Measurements from ENCODE around the gene FCRL2. TPM values are rescaled to one million over a fixed set of nuclear protein-coding genes. Genes with fewer than 3 reads are reported as not detected.

FCRL2 gene
- total RNA-seq, 1 donor from 2014 or later: not detected

DNA sequence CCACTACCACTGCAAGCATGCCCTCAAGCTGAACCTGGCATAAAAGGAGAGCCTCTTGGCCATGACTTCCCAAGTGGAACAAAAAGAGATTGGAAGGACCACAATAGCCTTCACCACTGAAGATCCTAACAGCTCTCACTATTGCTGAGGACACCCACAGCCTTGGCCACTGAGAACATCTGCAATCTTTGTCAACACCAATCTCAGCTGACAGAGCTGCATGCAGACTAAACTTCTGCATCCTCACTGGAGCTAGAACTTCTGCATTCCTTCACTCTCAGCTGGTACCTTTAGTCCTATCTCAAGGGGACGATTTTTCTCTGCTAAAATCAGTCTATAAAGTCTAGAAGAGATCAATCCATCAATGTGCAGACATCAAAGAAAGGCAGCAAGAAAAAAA, 8.3 kb upstream of the FCRL2 start:
- Mint-ChIP-seq H3K27me3 (ENCODE audit: unreplicated experiment) (no peaks in the 10 kb centered on the region), H3K27ac (ENCODE audit: unreplicated experiment) (no peak overlapping the region), H3K9me3 (ENCODE audit: unreplicated experiment) (peaks cover 3% of the 10 kb centered on the region), H3K4me3 (ENCODE audit: unreplicated experiment) (no peak overlapping the region), H3K4me1 (ENCODE audit: unreplicated experiment) (no peaks in the 10 kb centered on the region), H3K36me3 (ENCODE audit: unreplicated experiment) (no peaks in the 10 kb centered on the region)
- TF ChIP-seq, protein P1, sequence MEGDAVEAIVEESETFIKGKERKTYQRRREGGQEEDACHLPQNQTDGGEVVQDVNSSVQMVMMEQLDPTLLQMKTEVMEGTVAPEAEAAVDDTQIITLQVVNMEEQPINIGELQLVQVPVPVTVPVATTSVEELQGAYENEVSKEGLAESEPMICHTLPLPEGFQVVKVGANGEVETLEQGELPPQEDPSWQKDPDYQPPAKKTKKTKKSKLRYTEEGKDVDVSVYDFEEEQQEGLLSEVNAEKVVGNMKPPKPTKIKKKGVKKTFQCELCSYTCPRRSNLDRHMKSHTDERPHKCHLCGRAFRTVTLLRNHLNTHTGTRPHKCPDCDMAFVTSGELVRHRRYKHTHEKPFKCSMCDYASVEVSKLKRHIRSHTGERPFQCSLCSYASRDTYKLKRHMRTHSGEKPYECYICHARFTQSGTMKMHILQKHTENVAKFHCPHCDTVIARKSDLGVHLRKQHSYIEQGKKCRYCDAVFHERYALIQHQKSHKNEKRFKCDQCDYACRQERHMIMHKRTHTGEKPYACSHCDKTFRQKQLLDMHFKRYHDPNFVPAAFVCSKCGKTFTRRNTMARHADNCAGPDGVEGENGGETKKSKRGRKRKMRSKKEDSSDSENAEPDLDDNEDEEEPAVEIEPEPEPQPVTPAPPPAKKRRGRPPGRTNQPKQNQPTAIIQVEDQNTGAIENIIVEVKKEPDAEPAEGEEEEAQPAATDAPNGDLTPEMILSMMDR (IDR thresholded peaks at IDR 0.05): no peak
- no peak for DNase-seq (ENCODE audit: extremely low spot score, unreplicated experiment)

DNA sequence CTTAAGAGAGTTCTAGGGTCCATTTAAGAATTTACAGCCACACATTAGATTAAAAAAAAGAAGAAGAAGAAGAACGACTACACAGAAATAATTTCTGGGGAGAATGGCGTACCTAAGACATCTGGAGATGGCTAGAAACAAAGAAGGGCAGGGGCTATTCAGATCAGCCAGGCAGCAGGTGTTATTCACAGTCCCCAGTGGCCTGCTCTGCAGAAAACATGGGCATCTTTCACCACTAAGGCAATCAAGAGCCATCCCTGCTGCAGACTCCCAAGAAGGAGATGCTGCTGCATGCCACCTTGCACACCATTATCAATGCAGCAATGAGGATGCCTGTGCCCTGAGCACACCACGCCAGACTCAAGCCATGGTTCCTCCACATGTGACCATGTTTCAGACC, 7.9 kb upstream of the FCRL2 start:
- no peak for DNase-seq (ENCODE audit: extremely low spot score, unreplicated experiment)
- Mint-ChIP-seq H3K27ac (ENCODE audit: unreplicated experiment) (no peak overlapping the region), H3K4me3 (ENCODE audit: unreplicated experiment) (no peak overlapping the region), H3K9me3 (ENCODE audit: unreplicated experiment) (peaks cover 3% of the 10 kb centered on the region), H3K27me3 (ENCODE audit: unreplicated experiment) (no peaks in the 10 kb centered on the region), H3K4me1 (ENCODE audit: unreplicated experiment) (no peaks in the 10 kb centered on the region), H3K36me3 (ENCODE audit: unreplicated experiment) (no peaks in the 10 kb centered on the region)
- TF ChIP-seq, protein P1 (IDR thresholded peaks at IDR 0.05): no peak

DNA sequence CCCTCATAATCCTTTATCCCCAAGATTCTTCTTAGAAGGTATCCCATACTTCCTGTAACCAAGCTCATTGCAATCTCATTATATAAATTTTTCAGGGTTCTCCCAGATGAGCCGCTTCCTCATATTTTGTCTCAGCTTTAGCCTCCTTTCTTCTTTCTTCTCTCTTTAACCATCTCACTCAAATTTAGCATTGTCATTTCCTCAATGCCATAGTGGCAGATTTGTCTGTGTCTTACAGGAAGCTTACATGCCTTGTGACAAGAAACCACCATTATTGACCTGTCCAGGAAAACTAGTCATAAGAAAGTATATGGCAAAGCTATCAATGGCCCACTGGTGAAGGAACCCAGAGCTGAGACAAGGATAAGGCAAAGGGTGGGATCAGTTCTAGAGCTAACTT, 6.0 kb upstream of the FCRL2 start:
- DNase-seq (ENCODE audit: extremely low spot score, unreplicated experiment): no peak
- Mint-ChIP-seq H3K4me1 (ENCODE audit: unreplicated experiment) (no peaks in the 10 kb centered on the region), H3K36me3 (ENCODE audit: unreplicated experiment) (no peaks in the 10 kb centered on the region), H3K27ac (ENCODE audit: unreplicated experiment) (no peak overlapping the region), H3K27me3 (ENCODE audit: unreplicated experiment) (no peaks in the 10 kb centered on the region), H3K4me3 (ENCODE audit: unreplicated experiment) (no peak overlapping the region), H3K9me3 (ENCODE audit: unreplicated experiment) (no peaks in the 10 kb centered on the region)
- TF ChIP-seq, protein P1 (IDR thresholded peaks at IDR 0.05): no peak

DNA sequence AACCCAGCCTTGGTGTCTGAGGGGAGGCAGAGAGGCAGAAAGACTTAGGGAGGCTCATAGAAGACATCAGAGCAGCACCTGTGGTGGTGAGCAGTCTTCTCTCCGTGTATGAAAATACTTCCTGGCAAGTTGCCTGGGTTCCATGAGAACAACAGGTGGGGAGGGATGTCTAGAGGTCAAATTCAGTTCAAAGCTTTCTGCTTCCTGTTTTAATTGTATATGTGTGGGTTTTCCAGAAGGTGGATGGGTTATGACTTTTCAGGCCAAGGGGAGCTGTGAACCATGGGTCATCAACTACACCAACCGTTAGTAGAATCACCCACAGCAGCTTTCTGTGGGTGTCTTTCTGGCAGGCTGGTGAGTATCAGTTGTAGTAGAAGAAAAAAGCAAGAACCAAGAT, 4.1 kb upstream of the FCRL2 start:
- no peaks in the 10 kb centered on the region for H3K36me3 Mint-ChIP-seq (ENCODE audit: unreplicated experiment)
- TF ChIP-seq, protein P1 (IDR thresholded peaks at IDR 0.05): no peak
- H3K4me3 Mint-ChIP-seq (ENCODE audit: unreplicated experiment): no peak overlapping the region
- H3K4me1 Mint-ChIP-seq (ENCODE audit: unreplicated experiment): no peaks in the 10 kb centered on the region
- H3K27ac Mint-ChIP-seq (ENCODE audit: unreplicated experiment): no peak overlapping the region
- H3K9me3 Mint-ChIP-seq (ENCODE audit: unreplicated experiment): no peaks in the 10 kb centered on the region
- DNase-seq (ENCODE audit: extremely low spot score, unreplicated experiment): no peak
- H3K27me3 Mint-ChIP-seq (ENCODE audit: unreplicated experiment): no peaks in the 10 kb centered on the region

DNA sequence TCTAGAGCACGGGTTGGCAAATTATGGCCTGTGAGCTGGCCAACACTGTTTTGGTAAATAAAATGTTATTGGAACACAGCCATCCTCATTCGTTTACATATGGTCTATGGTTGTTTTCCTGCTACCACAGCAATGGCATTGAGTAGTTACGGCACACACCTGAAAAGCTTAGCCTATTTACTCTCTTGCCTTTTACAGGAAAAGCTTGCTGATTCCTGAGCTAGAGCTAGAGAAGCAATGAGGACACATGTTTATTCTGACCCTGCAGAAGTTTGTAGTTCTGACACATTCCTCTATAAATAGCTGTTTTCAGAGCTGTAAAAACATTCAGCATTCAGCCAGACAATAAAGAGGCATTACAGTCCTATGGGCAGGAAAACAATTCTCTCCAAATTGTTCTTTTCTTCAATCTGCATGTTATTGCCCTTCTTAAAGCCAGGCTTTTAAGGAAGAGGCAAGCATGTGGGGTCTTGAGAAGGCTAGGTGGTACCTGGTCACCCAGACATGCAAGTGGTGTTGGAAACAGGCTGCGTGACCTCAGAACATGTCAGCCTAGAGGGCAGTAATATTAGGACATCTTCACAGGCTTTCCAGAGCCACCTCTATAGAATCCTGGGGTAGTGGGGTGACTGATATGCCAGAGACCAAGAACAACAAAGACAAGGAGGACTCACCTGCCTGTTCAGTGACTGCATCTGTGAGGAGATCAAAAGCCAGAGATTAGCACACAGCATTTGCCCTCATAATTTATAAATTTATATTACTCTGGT, 1.6 kb downstream of the FCRL2 start:
- H3K36me3 Mint-ChIP-seq (ENCODE audit: unreplicated experiment): no peaks in the 10 kb centered on the region

More for the DNA sequence above, 1.6 kb downstream of the FCRL2 start:
- DNase-seq (ENCODE audit: extremely low spot score, unreplicated experiment): no peak
- TF ChIP-seq, protein P1 (IDR thresholded peaks at IDR 0.05): no peak
- H3K27me3 Mint-ChIP-seq (ENCODE audit: unreplicated experiment): no peaks in the 10 kb centered on the region
- H3K4me3 Mint-ChIP-seq (ENCODE audit: unreplicated experiment): no peak overlapping the region
- H3K4me1 Mint-ChIP-seq (ENCODE audit: unreplicated experiment): no peaks in the 10 kb centered on the region
- no peaks in the 10 kb centered on the region for H3K9me3 Mint-ChIP-seq (ENCODE audit: unreplicated experiment)
- H3K27ac Mint-ChIP-seq (ENCODE audit: unreplicated experiment): no peak overlapping the region
